IMR-90 (cell line): ENCODE measurements around the gene OR1A1. TPM values are rescaled to one million over a fixed set of nuclear protein-coding genes. Genes with fewer than 3 reads are reported as not detected.

Experiments
- ATAC-seq: fragments of 200-7000 bp; cut with Tn5 transposase; 2 replicates; pipeline ENCODE4 v1.9.1; 2020; ENCODE audit warnings: low read depth, mild to moderate bottlenecking, moderate library complexity
- BruUV-seq: library from RNA; stranded (reverse); fragments of 400-500 nt; replicated peaks from 2 replicates; lab custom pipeline; 2021; lab: Mats Ljungman, UMichigan
- CTCF ChIA-PET: fragments of 300-600 bp; formaldehyde crosslinking; extraction: SDS; loops from one replicate; lab custom pipeline; 2021; ENCODE audit warnings: antibody characterized with exemption; lab: Yijun Ruan, JAX
- POLR2A ChIA-PET: fragments of 300-600 bp; sonication (Branson Sonifier 250); formaldehyde crosslinking; loops from one replicate; lab custom pipeline; 2022; ENCODE audit warnings: antibody characterized with exemption; ENCODE audit not compliant: unreplicated experiment; lab: Charles Lee
- DNase-seq: peaks from one replicate; pipeline ENCODE4 v3.0.0; 2013
- H2AFZ ChIP-seq: replicated peaks from 2 replicates; pipeline ENCODE3; 2013; ENCODE audit warnings: low read length, mild to moderate bottlenecking; ENCODE audit not compliant: poor library complexity
- H2AK5ac ChIP-seq: 2 replicates; pipeline ENCODE4 v1.6.1; 2013; ENCODE audit warnings: low read depth, low read length, inconsistent platforms
- H2AK9ac ChIP-seq: replicated peaks from 2 replicates; pipeline ENCODE3; 2013; ENCODE audit warnings: mild to moderate bottlenecking, low read depth, low read length, moderate library complexity; ENCODE audit not compliant: poor library complexity
- H2BK120ac ChIP-seq: 2 replicates; pipeline ENCODE4 v1.6.1; 2013; ENCODE audit warnings: low read depth, low read length, inconsistent platforms
- H2BK15ac ChIP-seq: 3 replicates; pipeline ENCODE4 v1.6.1; 2013; ENCODE audit warnings: low read depth, low read length, inconsistent platforms
- H2BK20ac ChIP-seq: 2 replicates; pipeline ENCODE4 v1.6.1; 2013; ENCODE audit warnings: low read depth, mild to moderate bottlenecking, inconsistent platforms, low read length, moderate library complexity
- H2BK5ac ChIP-seq: 2 replicates; pipeline ENCODE4 v1.6.1; 2013; ENCODE audit warnings: mild to moderate bottlenecking, low read depth, low read length, inconsistent platforms; ENCODE audit not compliant: poor library complexity, severe bottlenecking
- H3K14ac ChIP-seq: replicated peaks from 2 replicates; pipeline ENCODE4 v1.6.1; 2013; ENCODE audit warnings: low read depth, low read length, inconsistent platforms
- H3K18ac ChIP-seq: 2 replicates; pipeline ENCODE4 v1.6.1; 2013; ENCODE audit warnings: low read depth, low read length, control low read depth
- H3K23ac ChIP-seq: 2 replicates; pipeline ENCODE4 v1.6.1; 2013; ENCODE audit warnings: low read depth, low read length, inconsistent platforms
- H3K27ac ChIP-seq: 2 replicates; pipeline ENCODE4 v1.5.1; 2013; ENCODE audit warnings: mild to moderate bottlenecking, control low read depth, low read length; ENCODE audit not compliant: insufficient read depth
- H3K27me3 ChIP-seq: 2 replicates; pipeline ENCODE4 v1.6.1; 2013; ENCODE audit warnings: low read length; ENCODE audit not compliant: control insufficient read depth, insufficient read depth
- H3K36me3 ChIP-seq: 2 replicates; pipeline ENCODE4 v1.6.1; 2013; ENCODE audit warnings: low read length, mixed read lengths; ENCODE audit not compliant: control insufficient read depth, insufficient read depth
- H3K4ac ChIP-seq: 2 replicates; pipeline ENCODE4 v1.6.1; 2013; ENCODE audit warnings: low read depth, low read length, inconsistent platforms
- H3K4me1 ChIP-seq: 2 replicates; pipeline ENCODE4 v1.6.1; 2013; ENCODE audit warnings: low read length, mixed read lengths; ENCODE audit not compliant: control insufficient read depth, insufficient read depth
- H3K4me2 ChIP-seq: 2 replicates; pipeline ENCODE4 v1.6.1; 2013; ENCODE audit warnings: low read depth, mild to moderate bottlenecking, control low read depth, low read length, moderate library complexity
- H3K4me3 ChIP-seq: 2 replicates; pipeline ENCODE4 v1.5.1; 2013; ENCODE audit warnings: low read depth, mild to moderate bottlenecking, control low read depth, low read length, moderate library complexity; ENCODE audit not compliant: insufficient read depth
- H3K56ac ChIP-seq: 2 replicates; pipeline ENCODE4 v1.6.1; 2013; ENCODE audit warnings: low read length, inconsistent platforms; ENCODE audit not compliant: insufficient read depth; ENCODE audit errors: extremely low read depth
- H3K79me1 ChIP-seq, 2 experiments: 2 replicates each; pipeline ENCODE4 v1.6.1; 2013; ENCODE audit warnings: low read length in 2 of 2, inconsistent platforms in 1 of 2, low read depth in 1 of 2
- H3K9ac ChIP-seq: 2 replicates; pipeline ENCODE4 v1.6.1; 2013; ENCODE audit warnings: low read depth, low read length, control low read depth
- H3K9me1 ChIP-seq: 2 replicates; pipeline ENCODE4 v1.6.1; 2013; ENCODE audit warnings: low read length, inconsistent platforms; ENCODE audit not compliant: insufficient read depth
- H3K9me3 ChIP-seq: 2 replicates; pipeline ENCODE4 v1.6.1; 2013; ENCODE audit warnings: low read length; ENCODE audit not compliant: control insufficient read depth, insufficient read depth
- H4K20me1 ChIP-seq: 2 replicates; pipeline ENCODE4 v1.6.1; 2013; ENCODE audit warnings: low read length, inconsistent platforms; ENCODE audit not compliant: insufficient read depth
- H4K5ac ChIP-seq: 2 replicates; pipeline ENCODE4 v1.6.1; 2013; ENCODE audit warnings: mild to moderate bottlenecking, low read depth, low read length, control low read depth
- H4K8ac ChIP-seq, 2 experiments: 2 replicates each; pipeline ENCODE4 v1.6.1; 2013; ENCODE audit warnings: low read depth in 2 of 2, low read length in 2 of 2, control low read depth in 1 of 2, inconsistent platforms in 1 of 2
- H4K91ac ChIP-seq: 2 replicates; pipeline ENCODE4 v1.6.1; 2013; ENCODE audit warnings: low read depth, low read length, inconsistent platforms; ENCODE audit not compliant: insufficient read depth
- BHLHE40 ChIP-seq: fragments of 150-350 bp; IDR thresholded peaks from 2 replicates; pipeline ENCODE4 v1.6.1; 2016; ENCODE audit warnings: mild to moderate bottlenecking, low read depth, low read length
- CEBPB ChIP-seq: IDR thresholded peaks from 2 replicates; pipeline ENCODE4 v1.6.1; 2012; ENCODE audit warnings: low read depth, low read length, improper control_type of control experiment
- CHD1 ChIP-seq: IDR thresholded peaks from 2 replicates; pipeline ENCODE4 v1.6.1; 2012; ENCODE audit warnings: low read depth, low read length, improper control_type of control experiment
- CTCF ChIP-seq: conservative IDR thresholded peaks from 2 replicates; pipeline ENCODE4 v1.5.1; 2012; ENCODE audit warnings: mild to moderate bottlenecking, low read depth, low read length, improper control_type of control experiment
- ELK1 ChIP-seq: fragments of 150-350 bp; IDR thresholded peaks from 2 replicates; pipeline ENCODE4 v1.6.1; 2016; ENCODE audit warnings: low read depth, mild to moderate bottlenecking, low read length, moderate library complexity, borderline replicate concordance
- FOS ChIP-seq: fragments of 150-350 bp; IDR thresholded peaks from 2 replicates; pipeline ENCODE4 v1.6.1; 2016; ENCODE audit warnings: low read depth, low read length
- MAFK ChIP-seq: IDR thresholded peaks from 2 replicates; pipeline ENCODE4 v1.6.1; 2012; ENCODE audit warnings: low read depth, low read length, improper control_type of control experiment
- MAZ ChIP-seq: IDR thresholded peaks from 2 replicates; pipeline ENCODE4 v1.6.1; 2012; ENCODE audit warnings: low read depth, mild to moderate bottlenecking, low read length, improper control_type of control experiment, moderate library complexity, borderline replicate concordance
- MXI1 ChIP-seq: IDR thresholded peaks from 2 replicates; pipeline ENCODE4 v1.6.1; 2012; ENCODE audit warnings: low read depth, mild to moderate bottlenecking, low read length, moderate library complexity, borderline replicate concordance
- NFE2L2 ChIP-seq: fragments of 150-350 bp; IDR thresholded peaks from 2 replicates; pipeline ENCODE4 v1.6.1; 2016; ENCODE audit warnings: low read depth, mild to moderate bottlenecking, low read length
- POLR2A ChIP-seq: IDR thresholded peaks from 2 replicates; pipeline ENCODE4 v1.6.1; 2012; ENCODE audit warnings: mild to moderate bottlenecking, low read depth, low read length
- RAD21 ChIP-seq: IDR thresholded peaks from 2 replicates; pipeline ENCODE4 v1.6.1; 2012; ENCODE audit warnings: low read length, improper control_type of control experiment
- RCOR1 ChIP-seq: IDR thresholded peaks from 2 replicates; pipeline ENCODE4 v1.6.1; 2012; ENCODE audit warnings: mild to moderate bottlenecking, low read length, improper control_type of control experiment; ENCODE audit not compliant: insufficient replicate concordance
- RFX5 ChIP-seq: IDR thresholded peaks from 2 replicates; pipeline ENCODE4 v1.8.0; 2012; ENCODE audit warnings: low read depth, mild to moderate bottlenecking, low read length, moderate library complexity
- SMC3 ChIP-seq: fragments of 150-350 bp; IDR thresholded peaks from 2 replicates; pipeline ENCODE4 v1.6.1; 2016; ENCODE audit warnings: low read depth, mild to moderate bottlenecking, antibody characterized with exemption, low read length, moderate library complexity
- USF2 ChIP-seq: fragments of 150-350 bp; IDR thresholded peaks from 2 replicates; pipeline ENCODE4 v1.6.1; 2017; ENCODE audit warnings: mild to moderate bottlenecking, antibody characterized with exemption, low read length, low read depth
- WGBS, 2 experiments: methylation state at CpG; one replicate each; pipeline versions ENCODE4 v1.1.5 to v1.1.7; 2013; ENCODE audit warnings: missing lambda C conversion rate in 2 of 2; ENCODE audit not compliant: insufficient read length in 1 of 2; ENCODE audit errors: extremely low coverage in 2 of 2; 5-methylcytosine and 5-hydroxymethylcytosine counted together
- dilution Hi-C: fragments of 300-500 bp; cut with HindIII; formaldehyde crosslinking; loops from one replicate; pipeline ENCODE4 v1.14.3; 2018; ENCODE audit warnings: low sequenced_read_pairs; ENCODE audit not compliant: unreplicated experiment
- in situ Hi-C: fragments of 300-500 bp; cut with MboI; formaldehyde crosslinking; loops from 3 replicates; pipeline ENCODE4 v1.14.3; 2019; ENCODE audit warnings: low sequenced_read_pairs, inconsistent platforms, mixed read lengths
- intact Hi-C: fragments of 100-400 bp; cut with micrococcal nuclease; formaldehyde crosslinking; loops from 2 replicates; pipeline ENCODE4 v1.10.0; 2022
- polyA plus RNA-seq, 3 experiments: library from polyadenylated mRNA; depleted of rRNA; stranded (reverse); fragments of >200 nt; gene quantifications; 2 replicates each; pipeline ENCODE4 v1.2.3, GENCODE V29; 2012; ENCODE audit warnings: low replicate concordance in 1 of 3
- total RNA-seq: library from RNA; depleted of rRNA; stranded (reverse); fragments of >200 nt; gene quantifications from 2 replicates; pipeline ENCODE4 v1.2.3, GENCODE V29; 2012

The OR1A1 gene
- total and polyA plus RNA-seq, 2 of the 4 experiments (the other 2 are of a cell fraction) = not detected

GRCh38 chr17:3256575-3256974, 49.1 kb downstream of the OR1A1 start:
- BruUV-seq = no TSS peak
- H3K56ac ChIP-seq = no peak overlapping the region
- H3K4me1 ChIP-seq = no peaks in the 10 kb centered on the region
- no peaks in the 10 kb centered on the region for H4K20me1 ChIP-seq
- H2BK5ac ChIP-seq = no peak overlapping the region
- H3K9ac ChIP-seq = no peak overlapping the region
- ATAC-seq (no peak), DNase-seq (no peak)
- no peak overlapping the region for H3K4me2 ChIP-seq
- no peak overlapping the region for H4K5ac ChIP-seq
- no peak overlapping the region for H3K27ac ChIP-seq
- no peak overlapping the region for H4K91ac ChIP-seq
- CTCF ChIA-PET = no interaction called here
- H4K8ac ChIP-seq = no peak overlapping the region
- 55% methylated on average over 5 of the region's 8 CpGs; no CpG with 5 or more reads in 1 of the 2 experiments for WGBS, 2 experiments
- H3K27me3 ChIP-seq = no peaks in the 10 kb centered on the region
- H2AFZ ChIP-seq = no peak overlapping the region
- H3K14ac ChIP-seq = no peak overlapping the region
- no peak overlapping the region for H2AK9ac ChIP-seq
- no peak overlapping the region for H2AK5ac ChIP-seq
- H3K36me3 ChIP-seq = no peaks in the 10 kb centered on the region
- H3K18ac ChIP-seq = no peak overlapping the region
- no peak overlapping the region for H2BK120ac ChIP-seq
- H3K9me3 ChIP-seq = peaks cover 20% of the 10 kb centered on the region
- H2BK20ac ChIP-seq = no peak overlapping the region
- intact Hi-C loops = no loop called here
- no peak overlapping the region for H3K4me3 ChIP-seq
- no peaks in the 10 kb centered on the region for H3K79me1 ChIP-seq
- H3K4ac ChIP-seq = no peak overlapping the region
- no peaks in the 10 kb centered on the region for H3K9me1 ChIP-seq
- H2BK15ac ChIP-seq = no peak overlapping the region
- TF ChIP-seq NFE2L2 (no peak), RAD21 (no peak), RFX5 (no peak), FOS (no peak), MAZ (no peak), MXI1 (no peak), USF2 (no peak), CEBPB (no peak), ELK1 (no peak), RCOR1 (no peak), CTCF (no peak), CHD1 (no peak), MAFK (no peak), BHLHE40 (no peak), POLR2A (no peak), SMC3 (no peak)
- H3K23ac ChIP-seq = no peak overlapping the region
- POLR2A ChIA-PET = no interaction called here
- dilution Hi-C loops = no loop called here
- in situ Hi-C loops = no loop called here
